LNCAP (cell line): ENCODE results near the gene JAZF1.

ENCODE experiments used
- CTCF ChIP-seq: fragments of 450-650 bp; IDR thresholded peaks from 2 replicates; pipeline ENCODE4 v1.5.1; 2017; ENCODE audit warnings: mild to moderate bottlenecking

JAZF1 gene

GRCh38 chr7:28102797-28103196 lies 77.8 kb downstream of the JAZF1 start:
- TF ChIP-seq CTCF: no peak

- peak; percentile 84 for TF ChIP-seq CTCF
Measured at GRCh38 chr7:28096713-28097112, 83.9 kb downstream of the JAZF1 start.

GRCh38 chr7:28095231-28095630 lies 85.4 kb downstream of the JAZF1 start:
- no peak for TF ChIP-seq CTCF

GRCh38 chr7:28093623-28094232 lies 86.9 kb downstream of the JAZF1 start:
- TF ChIP-seq CTCF: peak; percentile 77

DNA sequence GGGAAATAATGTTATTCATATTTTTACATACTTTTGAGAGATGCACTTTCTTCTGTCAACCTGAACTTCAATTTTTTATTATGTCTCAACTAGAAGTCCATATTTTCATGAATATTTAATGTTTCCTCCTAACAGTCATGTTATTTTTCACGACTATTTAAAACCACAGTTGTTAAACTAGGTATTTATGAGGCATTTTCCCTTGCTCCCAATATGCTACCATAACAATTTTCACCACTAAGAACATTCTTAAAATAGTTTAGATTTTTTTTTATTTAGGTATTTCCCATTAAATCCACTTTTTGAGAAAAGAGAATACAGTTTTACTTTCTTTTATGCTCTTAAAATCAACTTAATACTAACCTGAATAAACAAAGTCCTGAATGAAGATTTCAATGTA lies 89.4 kb downstream of the JAZF1 start:
- no peak for TF ChIP-seq CTCF

DNA sequence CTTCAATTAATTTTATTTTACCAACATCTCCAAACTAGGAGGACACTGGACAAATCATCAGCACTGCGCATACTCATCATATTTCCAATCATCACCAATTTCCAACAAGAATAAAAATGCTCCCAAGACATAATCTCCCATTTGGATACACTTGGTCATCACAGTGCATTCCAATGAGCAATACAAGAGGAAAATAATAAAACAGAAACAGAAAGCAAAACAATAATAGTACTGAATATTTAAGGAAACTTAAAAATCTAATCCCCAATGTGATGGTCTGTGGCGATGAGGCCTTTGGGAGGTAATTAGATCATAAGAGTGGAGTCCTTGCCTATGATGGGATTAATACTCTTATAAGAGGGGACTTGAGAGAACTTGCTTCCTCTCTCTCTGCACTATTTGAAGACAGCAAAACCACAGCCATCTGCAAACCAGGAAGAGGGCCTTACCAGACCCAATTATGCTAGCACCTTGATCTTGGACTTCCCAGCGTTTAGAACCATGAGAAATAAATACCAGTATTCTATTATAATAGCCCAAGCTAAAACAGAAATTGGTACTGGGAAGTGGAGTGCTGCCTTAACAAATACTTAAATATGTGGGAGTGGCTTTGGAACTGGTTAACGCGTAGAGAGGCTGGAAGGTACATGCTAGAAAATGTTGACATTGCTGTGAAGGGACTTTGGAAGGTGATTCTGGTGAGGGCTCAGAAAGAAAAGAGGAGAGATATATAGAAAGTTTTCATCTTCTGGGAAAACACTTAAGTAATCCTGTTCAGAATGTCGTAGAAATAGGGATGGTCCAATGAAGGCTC lies 91.5 kb downstream of the JAZF1 start:
- TF ChIP-seq CTCF: no peak

DNA sequence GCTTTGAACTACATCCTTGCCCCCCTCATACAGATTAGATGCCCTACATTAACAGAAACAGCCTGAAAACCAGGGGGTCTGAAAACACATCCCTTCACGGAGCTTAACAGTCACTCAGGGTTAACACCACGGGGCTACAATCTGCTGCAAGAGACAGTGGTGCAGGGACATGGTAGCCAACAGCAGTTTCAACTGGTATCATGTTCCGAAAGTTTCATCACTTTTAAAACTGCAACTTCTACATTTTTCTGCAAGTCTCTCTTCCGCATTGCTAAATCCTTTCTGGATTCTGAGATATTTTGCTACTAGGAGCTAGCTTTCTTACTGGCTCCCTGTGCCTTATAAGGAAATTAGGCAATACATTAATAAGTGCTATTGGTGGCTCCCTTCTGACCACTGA lies 92.6 kb downstream of the JAZF1 start:
- TF ChIP-seq CTCF: no peak
